ENCODE data around the gene KLF3.

- no peak for TF ChIP-seq EZH2 (IDR thresholded peaks at IDR 0.05; ENCODE audit: low read depth)
- TF ChIP-seq CTCF (conservative IDR thresholded peaks at IDR 0.05) = no peak
These were observed 76.3 kb downstream of the KLF3 start for GRCh38 chr4:38740303-38740702.

Measured in PC-9 (cell line).